Natural killer cell (primary cell): ENCODE measurements around the gene ACTRT2. TPM values are rescaled to one million over a fixed set of nuclear protein-coding genes. Genes with fewer than 3 reads are reported as not detected.

ENCODE experiments used
- ATAC-seq, 3 donors: fragments of 150-1000 bp in 2 of 3; fragments of 200-7000 bp in 1 of 3; cut with Tn5 transposase; 1 replicate in 1 of 3; 2 replicates in 2 of 3; pipeline ENCODE4 v1.10.0; 2021; ENCODE audit warnings: mild to moderate bottlenecking in 2 of 3, moderate library complexity in 2 of 3
- DNase-seq, 2 donors: peaks; one replicate each; pipeline versions ENCODE4 v3.0.0 to v3.0.0-alpha.2; 2013 to 2021; ENCODE audit warnings: mixed read lengths in 1 of 2
- H3K27ac ChIP-seq: one replicate; pipeline ENCODE4 v1.5.1; 2013; ENCODE audit warnings: mild to moderate bottlenecking, low read length
- H3K27me3 ChIP-seq: one replicate; pipeline ENCODE4 v1.6.1; 2013; ENCODE audit warnings: low read length; ENCODE audit not compliant: control insufficient read depth, insufficient read depth
- H3K36me3 ChIP-seq: one replicate; pipeline ENCODE4 v1.6.1; 2013; ENCODE audit warnings: low read length; ENCODE audit not compliant: control insufficient read depth, insufficient read depth
- H3K4me1 ChIP-seq: one replicate; pipeline ENCODE4 v1.6.1; 2013; ENCODE audit warnings: low read length; ENCODE audit not compliant: control insufficient read depth, insufficient read depth
- H3K4me3 ChIP-seq: one replicate; pipeline ENCODE4 v1.5.1; 2013; ENCODE audit warnings: low read length
- H3K9me3 ChIP-seq: one replicate; pipeline ENCODE4 v1.6.1; 2013; ENCODE audit warnings: low read length; ENCODE audit not compliant: control insufficient read depth, insufficient read depth
- H3K27ac Mint-ChIP-seq, 2 donors: one replicate each; pipeline ENCODE4 v1.8.0; 2022; ENCODE audit warnings: mild to moderate bottlenecking in 2 of 2, mixed read lengths in 2 of 2, moderate library complexity in 1 of 2
- H3K27me3 Mint-ChIP-seq, 2 donors: one replicate each; pipeline ENCODE4 v1.8.0; 2022; ENCODE audit warnings: low read depth in 2 of 2, mixed read lengths in 2 of 2
- H3K36me3 Mint-ChIP-seq: one replicate; pipeline ENCODE4 v1.8.0; 2022; ENCODE audit warnings: mixed read lengths
- H3K4me1 Mint-ChIP-seq, 2 donors: one replicate each; pipeline ENCODE4 v1.8.0; 2022; ENCODE audit warnings: mixed read lengths in 2 of 2
- H3K4me3 Mint-ChIP-seq: one replicate; pipeline ENCODE4 v1.8.0; 2022; ENCODE audit warnings: mild to moderate bottlenecking, moderate library complexity, mixed read lengths
- H3K9me3 Mint-ChIP-seq, 2 donors: one replicate each; pipeline ENCODE4 v1.8.0; 2022; ENCODE audit warnings: mixed read lengths in 2 of 2
- CTCF ChIP-seq: fragments of 200-600 bp; IDR thresholded peaks from one replicate; pipeline ENCODE4 v1.8.0; 2022; ENCODE audit warnings: antibody characterized with exemption
- WGBS: methylation state at CpG from one replicate; pipeline ENCODE4 v1.1.7; 2013; ENCODE audit warnings: missing lambda C conversion rate; ENCODE audit not compliant: insufficient coverage; 5-methylcytosine and 5-hydroxymethylcytosine counted together
- intact Hi-C: fragments of 100-400 bp; cut with micrococcal nuclease; formaldehyde crosslinking; loops from one replicate; pipeline ENCODE4 v1.14.2; 2022
- total RNA-seq, 4 donors: library from RNA; stranded (reverse); fragments of 120-200 nt in 1 of 4; gene quantifications; one replicate each; pipeline versions ENCODE4 v1.2.3 to v1.2.4, GENCODE V29; 2013 to 2022

The ACTRT2 gene
- total RNA-seq, 3 donors from 2014 or later (not counting 1 experiment from before 2014, with no cell fraction given): not detected

GRCh38 chr1:2986549-2987305, 34.5 kb upstream of the ACTRT2 start:
- Mint-ChIP-seq H3K36me3 (no peaks in the 10 kb centered on the region), H3K27ac (no peak overlapping the region), H3K9me3 (peaks cover 0 to 4% of the 10 kb centered on the region in 2 donors), H3K4me3 (no peak overlapping the region), H3K4me1 (no peaks in the 10 kb centered on the region), H3K27me3 (peaks cover 0 to 7% of the 10 kb centered on the region in 2 donors)
- DNase-seq (no peak), ATAC-seq (no peak)
- Histone ChIP-seq H3K4me1 (no peaks in the 10 kb centered on the region), H3K27ac (no peak overlapping the region), H3K9me3 (no peaks in the 10 kb centered on the region), H3K4me3 (no peak overlapping the region), H3K27me3 (no peaks in the 10 kb centered on the region), H3K36me3 (no peaks in the 10 kb centered on the region)
- WGBS: 88% methylated on average over 10 of the region's 10 CpGs
- intact Hi-C loops: no loop called here
- TF ChIP-seq CTCF: no peak

- H3K4me1 Mint-ChIP-seq: no peaks in the 10 kb centered on the region
- ATAC-seq (no peak), DNase-seq (no peak)
- no peak overlapping the region for H3K4me3 ChIP-seq
- 90% methylated on average over 16 of the region's 16 CpGs for WGBS
- H3K4me1 ChIP-seq: no peaks in the 10 kb centered on the region
- H3K27ac Mint-ChIP-seq: no peak overlapping the region
- H3K9me3 Mint-ChIP-seq: peaks cover 0 to 4% of the 10 kb centered on the region in 2 donors
- TF ChIP-seq CTCF: no peak
- no peaks in the 10 kb centered on the region for H3K9me3 ChIP-seq
- H3K36me3 Mint-ChIP-seq: no peaks in the 10 kb centered on the region
- H3K27me3 Mint-ChIP-seq: peaks cover 0 to 7% of the 10 kb centered on the region in 2 donors
- intact Hi-C loops: no loop called here
- H3K27ac ChIP-seq: no peak overlapping the region
- H3K27me3 ChIP-seq: no peaks in the 10 kb centered on the region
- H3K36me3 ChIP-seq: no peaks in the 10 kb centered on the region
- no peak overlapping the region for H3K4me3 Mint-ChIP-seq
Observed at GRCh38 chr1:2987773-2988172, 33.5 kb upstream of the ACTRT2 start.

GRCh38 chr1:2988256-2988655, 33.0 kb upstream of the ACTRT2 start:
- peaks cover 0 to 7% of the 10 kb centered on the region in 2 donors for H3K27me3 Mint-ChIP-seq
- H3K36me3 ChIP-seq: no peaks in the 10 kb centered on the region
- no peaks in the 10 kb centered on the region for H3K4me1 ChIP-seq
- H3K27ac Mint-ChIP-seq: no peak overlapping the region
- H3K36me3 Mint-ChIP-seq: no peaks in the 10 kb centered on the region
- ATAC-seq (no peak), DNase-seq (no peak)
- no peak overlapping the region for H3K4me3 ChIP-seq
- WGBS: 84% methylated on average over 10 of the region's 10 CpGs
- no peak overlapping the region for H3K27ac ChIP-seq
- no peak overlapping the region for H3K4me3 Mint-ChIP-seq
- peaks cover 0 to 4% of the 10 kb centered on the region in 2 donors for H3K9me3 Mint-ChIP-seq
- H3K27me3 ChIP-seq: no peaks in the 10 kb centered on the region
- no peaks in the 10 kb centered on the region for H3K4me1 Mint-ChIP-seq
- H3K9me3 ChIP-seq: no peaks in the 10 kb centered on the region
- no peak for TF ChIP-seq CTCF
- intact Hi-C loops: no loop called here

- Mint-ChIP-seq H3K4me3 (no peak overlapping the region), H3K27ac (no peak overlapping the region), H3K9me3 (peaks cover 0 to 4% of the 10 kb centered on the region in 2 donors), H3K27me3 (peaks cover 0 to 7% of the 10 kb centered on the region in 2 donors), H3K4me1 (no peaks in the 10 kb centered on the region), H3K36me3 (peaks cover 5% of the 10 kb centered on the region)
- Histone ChIP-seq H3K4me3 (no peak overlapping the region), H3K36me3 (no peaks in the 10 kb centered on the region), H3K4me1 (no peaks in the 10 kb centered on the region), H3K9me3 (peaks cover 7% of the 10 kb centered on the region), H3K27me3 (no peaks in the 10 kb centered on the region), H3K27ac (no peak overlapping the region)
- 85% methylated on average over 2 of the region's 2 CpGs for WGBS
- no peak for TF ChIP-seq CTCF
- intact Hi-C loops: no loop called here
- DNase-seq (no peak), ATAC-seq (no peak)
Observed at GRCh38 chr1:2989185-2989584, 32.1 kb upstream of the ACTRT2 start.
